GM19193 (cell line): ENCODE data around the gene XXYLT1.

Experiments used
- POLR2A ChIP-seq: IDR thresholded peaks from 4 replicates; pipeline ENCODE4 v1.6.1; 2011; ENCODE audit not compliant: insufficient read depth, insufficient read length; ENCODE audit errors: extremely low read depth

The XXYLT1 gene

DNA sequence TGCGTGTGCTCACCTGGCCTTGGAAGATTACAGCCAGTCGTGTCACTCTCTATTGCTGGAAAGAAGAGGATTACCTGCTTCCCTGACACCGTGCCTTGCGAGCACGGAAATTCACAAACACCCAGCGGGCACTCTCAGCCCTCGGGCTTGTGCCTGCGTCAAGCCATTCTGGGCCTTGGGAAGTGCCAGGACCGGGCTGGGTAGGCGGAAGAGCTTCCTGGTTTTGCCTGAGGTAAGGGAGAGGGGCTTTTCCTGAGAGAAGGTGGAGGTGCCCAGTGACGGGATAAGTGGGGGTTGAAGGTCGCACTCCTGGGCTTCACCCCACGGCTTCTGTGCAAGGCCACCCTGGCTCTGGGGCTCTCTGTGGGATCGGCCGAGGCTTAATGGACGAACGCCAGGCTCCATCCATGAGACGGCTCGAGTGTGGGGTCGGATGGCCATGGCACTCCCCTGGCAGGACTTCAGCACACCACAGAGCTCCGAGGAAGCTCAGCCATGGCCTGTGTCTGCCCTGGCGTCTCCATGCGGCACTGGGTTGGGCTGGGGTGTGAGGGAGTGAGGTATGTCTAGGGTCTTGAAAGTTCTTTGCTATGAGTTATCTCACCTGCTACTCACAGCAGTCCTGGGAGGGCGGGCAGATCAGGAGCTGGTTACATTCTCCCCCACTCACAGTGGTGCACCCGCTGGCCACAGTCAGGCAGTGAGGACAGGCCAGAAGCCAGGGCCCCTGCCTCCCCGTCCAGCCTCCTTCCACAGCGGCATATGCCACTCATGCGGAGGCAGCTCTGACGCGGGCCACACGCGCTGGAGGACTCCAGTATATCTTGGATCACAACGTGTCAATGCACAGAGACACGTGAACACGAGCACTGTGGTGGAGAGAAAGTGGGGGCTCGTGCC lies 209.0 kb downstream of the XXYLT1 start:
- no peak for TF ChIP-seq POLR2A

DNA sequence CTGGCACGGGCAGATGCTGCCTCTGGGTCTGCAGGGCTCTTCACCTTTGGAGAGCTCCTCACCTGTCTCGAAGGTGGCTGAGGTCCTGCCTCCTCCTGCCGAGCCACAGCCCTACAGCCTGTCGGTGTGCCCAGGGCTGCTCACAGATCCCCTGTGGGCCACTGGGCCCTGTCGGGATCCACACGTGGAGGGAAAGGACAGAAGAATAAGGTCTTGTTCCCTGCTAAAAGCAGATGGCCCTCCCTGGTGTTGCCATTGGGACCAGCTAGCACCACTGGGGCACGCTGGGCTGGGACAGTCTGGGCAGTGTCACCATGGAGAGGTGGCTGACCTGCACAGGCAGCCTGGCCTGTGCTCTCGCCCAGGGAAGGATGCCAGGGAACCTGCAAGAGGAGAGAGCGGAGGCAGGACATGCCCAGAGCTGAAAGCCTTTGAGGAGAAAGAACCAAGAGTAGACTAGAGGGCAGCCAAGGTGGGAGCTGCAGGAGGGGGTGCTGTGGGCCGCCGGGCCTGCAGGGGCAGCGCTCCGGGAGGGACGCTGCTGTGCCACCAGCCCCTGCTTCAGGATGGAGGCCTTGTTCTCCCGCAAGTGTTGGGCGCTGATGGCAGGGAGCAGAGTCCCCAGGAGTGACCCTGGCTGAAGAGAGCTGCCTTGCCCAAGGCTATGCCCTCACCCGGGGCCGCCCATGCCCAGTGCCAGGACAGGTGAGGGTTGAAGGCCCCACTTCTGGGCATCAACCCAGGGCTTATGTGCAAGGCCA lies 210.2 kb downstream of the XXYLT1 start:
- TF ChIP-seq POLR2A: no peak

DNA sequence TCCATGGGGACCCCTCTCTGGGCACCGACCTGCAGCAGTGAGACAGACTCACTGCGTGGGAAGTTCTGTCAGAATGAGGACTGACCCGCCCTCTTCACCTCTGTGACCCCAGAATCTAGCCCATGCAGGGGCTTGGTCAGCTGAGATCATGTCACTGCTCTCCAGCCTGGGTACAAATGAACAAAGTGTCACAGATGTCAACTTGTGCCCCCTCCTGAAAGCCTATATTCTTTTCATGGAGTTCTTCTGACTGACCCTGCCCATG lies 210.8 kb downstream of the XXYLT1 start:
- TF ChIP-seq POLR2A: no peak

DNA sequence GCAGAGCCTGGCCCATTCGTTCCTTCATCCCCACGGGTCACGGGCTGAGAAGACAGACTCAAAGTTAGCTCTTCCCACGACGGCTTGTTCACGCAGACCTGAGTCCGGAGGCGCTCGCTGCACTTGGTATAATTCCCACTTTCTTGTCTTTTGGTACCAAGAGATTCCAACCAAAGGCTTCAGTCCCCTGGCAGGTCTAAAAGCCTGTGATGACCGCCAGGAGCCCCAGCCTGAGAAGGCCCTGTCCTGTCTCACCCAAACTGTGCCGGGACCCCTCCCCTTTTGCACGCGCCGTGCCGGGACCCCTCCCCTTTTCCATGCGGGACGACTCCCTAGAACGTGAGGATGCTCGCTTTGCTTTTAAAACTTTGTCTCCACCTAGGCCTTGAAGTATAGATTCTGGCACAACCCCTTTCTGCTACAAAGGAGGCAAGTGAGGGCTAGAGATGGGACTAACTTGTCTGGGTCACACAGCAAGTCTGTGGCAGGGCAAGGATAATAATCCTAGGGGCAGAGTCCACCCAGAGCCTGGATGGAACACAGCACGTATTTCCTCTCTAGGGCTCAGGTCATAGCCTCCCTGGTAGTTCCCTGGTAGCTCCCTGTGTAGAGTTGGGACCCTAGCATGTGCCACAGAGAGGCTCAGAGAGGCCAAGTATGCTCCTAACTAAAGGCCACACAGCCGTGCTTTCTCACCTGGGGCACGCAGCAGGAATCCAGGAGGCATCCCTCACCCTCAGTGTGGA lies 211.3 kb downstream of the XXYLT1 start:
- TF ChIP-seq POLR2A: no peak

DNA sequence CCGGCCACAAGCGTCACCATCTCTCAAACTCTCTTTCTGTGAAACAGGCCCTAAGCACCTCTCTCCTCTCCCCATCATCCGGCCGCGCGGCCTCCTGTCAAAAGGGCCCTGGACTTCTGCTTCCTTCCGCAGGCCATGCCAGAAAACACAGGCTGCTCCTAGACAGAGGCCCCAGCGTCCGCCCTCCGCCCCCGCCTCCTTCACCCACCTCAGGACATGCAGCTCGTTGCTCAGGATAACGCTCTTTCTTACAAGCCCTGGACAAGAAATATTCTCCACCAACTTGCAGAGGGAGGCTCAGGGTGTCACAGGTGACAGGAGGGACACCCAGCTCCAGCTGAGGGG lies 212.0 kb downstream of the XXYLT1 start:
- no peak for TF ChIP-seq POLR2A

DNA sequence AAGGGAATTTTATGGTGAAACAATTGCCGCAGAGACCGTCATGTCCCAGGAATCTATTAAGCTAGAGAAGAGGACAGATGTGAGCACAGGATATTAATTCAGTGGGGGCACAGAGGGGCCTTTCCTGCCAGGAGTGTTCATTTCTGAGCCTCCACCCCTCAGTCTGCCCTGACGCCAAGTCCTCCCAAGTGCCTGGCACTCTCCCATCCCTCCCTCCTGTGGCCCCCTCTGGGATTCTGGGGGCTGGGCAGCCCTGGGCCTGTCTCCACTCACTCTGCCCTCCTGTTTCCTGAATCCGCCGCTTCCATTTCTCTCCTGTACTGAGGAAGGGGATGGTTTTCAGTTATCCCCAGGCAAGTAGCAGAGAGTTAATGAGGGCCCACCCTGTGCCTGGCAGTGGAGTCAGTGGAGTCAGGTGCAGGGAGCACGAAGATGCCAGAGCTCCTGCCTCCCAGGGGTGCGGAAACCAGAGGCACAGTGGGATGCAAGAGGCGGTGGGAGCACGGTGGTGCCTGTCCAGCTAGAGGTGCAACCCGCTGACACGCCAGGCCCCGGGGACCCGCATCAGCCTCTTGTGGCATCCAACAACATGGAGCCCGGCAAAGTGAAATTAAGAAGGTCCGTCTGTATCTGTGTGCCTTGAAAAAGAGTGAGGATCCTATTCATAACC lies 212.5 kb downstream of the XXYLT1 start:
- no peak for TF ChIP-seq POLR2A

DNA sequence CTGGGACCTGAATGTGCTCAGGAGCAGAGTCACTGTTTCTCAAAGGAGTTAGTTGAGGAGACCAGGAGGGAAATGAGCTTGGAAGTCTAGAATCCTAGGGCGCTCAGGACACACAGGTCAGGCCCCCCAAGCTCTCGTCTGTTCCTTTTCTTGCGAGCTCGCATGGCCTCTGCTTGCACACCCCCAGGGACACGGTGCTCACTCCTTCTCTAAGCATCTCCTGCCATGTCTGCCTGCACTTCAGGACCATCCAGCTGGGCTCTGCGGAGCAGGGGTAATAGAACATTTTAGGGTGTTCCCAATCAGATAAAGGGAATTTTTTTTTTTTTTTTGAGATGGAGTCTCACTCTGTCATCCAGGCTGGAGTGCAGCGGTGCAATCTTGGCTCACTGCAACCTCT lies 213.2 kb downstream of the XXYLT1 start:
- TF ChIP-seq POLR2A: no peak

DNA sequence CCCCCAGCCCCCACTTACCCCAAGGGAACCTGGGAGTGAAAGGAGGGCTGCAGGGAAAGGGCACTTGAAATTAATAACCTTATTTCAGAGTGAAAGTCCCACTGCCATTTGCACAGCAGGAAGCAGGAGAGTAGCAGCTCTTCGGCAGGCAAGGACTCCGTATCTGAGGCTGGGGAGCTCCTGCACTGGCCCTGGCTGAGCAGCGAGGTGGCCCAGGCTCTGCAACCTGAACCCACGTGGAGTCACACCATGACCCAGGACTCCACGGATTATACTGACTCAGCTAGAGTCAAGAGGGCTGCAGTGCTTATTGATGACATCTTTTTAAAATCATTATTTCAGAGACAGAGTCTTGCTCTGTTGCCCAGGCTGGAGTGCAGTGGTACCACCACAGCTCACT lies 214.5 kb downstream of the XXYLT1 start:
- TF ChIP-seq POLR2A: no peak

DNA sequence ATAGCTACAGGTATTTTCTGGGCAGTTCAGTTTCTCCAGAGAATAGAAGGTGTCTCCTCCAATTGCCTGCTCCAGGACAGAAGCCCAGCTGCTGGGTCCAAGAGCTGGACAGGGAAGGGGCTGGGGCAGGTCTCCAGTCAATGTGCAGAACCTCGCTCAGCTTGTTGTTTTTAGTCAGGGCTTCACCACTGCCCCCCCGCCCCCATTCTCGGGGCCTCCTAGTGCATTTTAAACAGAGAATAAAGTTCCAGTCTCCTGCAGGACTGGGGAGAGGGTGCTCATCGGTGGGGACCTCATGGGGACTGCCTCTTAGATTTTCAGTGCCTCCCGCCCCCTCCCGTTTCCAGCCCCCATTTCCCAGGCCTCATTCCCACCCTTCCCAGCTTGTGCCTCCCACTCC lies 216.6 kb downstream of the XXYLT1 start:
- TF ChIP-seq POLR2A: no peak

DNA sequence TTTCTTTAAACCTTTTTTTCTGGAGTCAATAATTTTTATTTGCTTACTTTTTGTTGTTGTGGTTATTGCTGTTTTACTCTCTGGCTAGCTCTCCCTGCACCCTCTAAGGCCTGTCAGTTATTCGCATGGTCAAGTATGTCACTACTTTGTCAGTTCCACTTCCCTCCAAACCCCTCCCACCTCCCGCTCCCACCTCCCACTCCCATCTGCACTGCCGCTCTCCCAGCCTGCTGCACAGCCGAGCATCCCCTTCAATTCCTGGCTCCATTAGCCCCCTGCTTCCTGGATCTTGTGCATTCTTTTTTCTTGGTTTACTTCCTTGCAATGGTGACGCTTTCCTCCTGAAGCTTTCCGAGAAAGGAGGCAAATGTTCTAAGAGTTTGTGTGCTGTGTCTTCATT lies 218.0 kb downstream of the XXYLT1 start:
- no peak for TF ChIP-seq POLR2A

DNA sequence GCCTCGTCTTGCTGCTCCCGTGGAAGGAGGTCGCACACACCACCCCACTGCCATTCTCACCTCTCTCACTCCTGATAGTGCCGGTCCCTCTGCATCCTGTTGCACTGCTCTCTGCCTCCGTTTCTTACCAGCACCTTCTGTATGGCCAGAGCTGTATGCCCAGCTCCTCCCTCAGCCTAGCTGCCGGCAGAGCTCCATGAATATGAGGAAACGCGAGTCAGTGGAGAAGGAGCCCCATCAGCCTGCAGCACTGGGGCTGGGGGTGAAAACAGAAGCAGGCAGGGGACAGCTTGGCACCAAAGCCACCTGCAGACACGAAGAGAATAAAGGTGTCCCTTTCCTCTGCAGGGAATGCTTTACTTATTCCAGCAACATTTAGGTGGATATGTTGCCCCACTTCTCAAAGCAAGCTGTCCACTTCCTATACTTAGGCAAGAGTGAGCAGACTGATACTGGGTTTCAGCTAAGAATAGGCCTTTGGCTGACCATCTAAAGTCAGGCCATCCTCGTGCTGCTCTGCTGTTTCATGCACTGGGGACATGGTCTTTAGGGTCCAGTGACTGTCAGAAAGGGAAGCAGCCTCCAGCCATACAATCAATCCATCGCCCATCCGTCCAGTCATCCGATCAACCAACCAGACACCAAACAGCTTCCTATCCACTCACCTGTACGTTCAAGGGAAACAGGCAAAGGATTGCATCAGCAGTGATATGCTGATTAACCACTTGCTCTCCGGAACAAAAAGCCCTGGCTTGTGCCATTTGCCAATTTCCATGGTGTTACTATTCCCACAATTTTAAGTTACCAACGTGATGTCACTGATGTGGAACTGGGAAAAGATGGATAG lies 222.7 kb downstream of the XXYLT1 start:
- TF ChIP-seq POLR2A: no peak

DNA sequence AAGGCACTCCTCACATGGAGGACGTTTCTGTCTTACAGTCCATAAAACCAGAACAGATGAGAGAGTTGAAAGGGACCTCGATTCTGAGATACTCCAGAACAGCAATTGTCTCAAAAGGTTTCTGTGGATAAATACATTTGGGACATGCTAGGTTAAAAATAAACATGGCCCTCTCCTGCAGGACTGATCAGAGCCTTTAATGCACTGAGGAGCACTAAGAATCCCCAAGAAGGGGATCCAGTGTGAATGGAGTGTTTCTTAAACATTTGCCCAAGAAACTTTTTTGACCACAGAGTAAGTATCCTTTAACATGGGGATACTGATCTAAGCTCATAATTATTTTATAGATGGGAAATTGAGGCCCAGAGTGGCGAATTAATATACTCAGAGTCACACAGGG lies 223.4 kb downstream of the XXYLT1 start:
- no peak for TF ChIP-seq POLR2A

DNA sequence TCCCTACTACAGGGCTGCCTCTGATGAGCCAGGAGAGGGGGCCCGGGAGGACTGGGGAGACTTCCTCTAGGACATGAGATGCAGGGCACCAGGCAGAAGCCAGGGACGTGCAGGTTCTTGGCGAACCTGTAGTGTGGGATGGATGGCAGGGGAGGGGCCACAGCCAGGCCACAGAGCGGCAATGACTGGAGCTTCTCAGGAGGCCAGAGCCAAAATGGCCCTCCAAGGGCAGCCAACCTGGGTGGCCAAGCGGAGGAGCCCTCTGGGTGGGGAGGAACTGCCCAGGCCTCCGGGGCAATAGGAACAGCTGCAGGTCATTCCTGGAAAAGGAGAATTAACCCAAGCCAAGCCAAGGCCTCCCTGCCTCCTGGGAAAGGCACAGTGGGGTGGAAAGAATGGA lies 224.5 kb downstream of the XXYLT1 start:
- TF ChIP-seq POLR2A: no peak

DNA sequence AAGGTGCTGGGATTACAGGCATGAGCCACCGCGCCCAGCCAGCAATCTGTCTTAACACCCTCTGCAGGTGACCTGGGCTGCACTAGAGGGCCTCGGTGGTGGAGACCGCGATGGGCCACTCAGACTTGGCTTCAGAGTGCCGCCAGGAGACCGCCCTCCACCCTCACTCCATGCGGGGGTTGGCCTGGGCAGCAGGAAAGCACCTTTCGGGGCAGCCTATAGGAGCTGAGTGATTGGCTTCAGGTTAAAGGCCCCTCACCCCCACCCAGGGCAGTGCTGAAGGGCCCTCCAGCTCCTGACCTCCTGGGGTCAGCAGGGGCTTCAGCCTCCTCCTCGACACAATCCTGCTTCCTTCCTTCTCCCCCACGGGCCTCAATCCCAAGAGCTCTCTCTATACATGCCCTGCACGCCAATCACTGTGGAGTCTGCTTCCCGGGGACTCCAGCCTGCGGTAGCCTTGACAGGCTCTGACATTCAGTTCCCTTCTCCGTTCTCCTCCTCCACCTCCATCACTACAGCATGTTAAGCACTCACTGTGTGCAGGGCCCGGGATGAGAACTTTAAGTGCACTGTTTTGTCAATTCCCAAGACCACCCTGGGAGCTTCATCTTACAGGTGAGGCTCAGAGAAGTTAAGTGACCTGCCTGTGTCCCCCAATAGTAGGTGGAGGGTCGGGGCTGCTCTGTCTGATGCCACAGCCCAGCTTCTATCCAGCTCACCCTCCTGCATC lies 225.3 kb downstream of the XXYLT1 start:
- TF ChIP-seq POLR2A: no peak
